Measurements from ENCODE around the gene RTN1.
"Not testable (repeated sequence)": the region's sequence is repeated elsewhere in the genome, so short reads cannot be mapped to it uniquely, and the experiment has no call there.

Gene RTN1

GRCh38 chr14:59698793-59699192 is 171.8 kb downstream of the RTN1 start:
- DNase-seq, result no peak

GRCh38 chr14:59695198-59695597 is 175.4 kb downstream of the RTN1 start:
- DNase-seq, result no peak

- DNase-seq, result no peak
These were observed 179.3 kb downstream of the RTN1 start for GRCh38 chr14:59691266-59691665.

- no peak for DNase-seq
These were observed 180.2 kb downstream of the RTN1 start for GRCh38 chr14:59690426-59690825.

- peak; percentile 2 for DNase-seq
These were observed 182.1 kb downstream of the RTN1 start for GRCh38 chr14:59688224-59689170.

GRCh38 chr14:59687663-59688062 is 182.9 kb downstream of the RTN1 start:
- no peak for DNase-seq

- DNase-seq, result no peak
These were observed 190.7 kb downstream of the RTN1 start for GRCh38 chr14:59679872-59680271.

- DNase-seq, result no peak
These were observed 192.2 kb downstream of the RTN1 start for GRCh38 chr14:59678352-59678751.

- DNase-seq, result no peak
These were observed 192.8 kb downstream of the RTN1 start for GRCh38 chr14:59677771-59678231.

GRCh38 chr14:59675394-59675793 is 195.2 kb downstream of the RTN1 start:
- no peak for DNase-seq

- DNase-seq, result no peak
These were observed 205.8 kb downstream of the RTN1 start for GRCh38 chr14:59664741-59665140.

- no peak for DNase-seq
These were observed 212.8 kb downstream of the RTN1 start for GRCh38 chr14:59657769-59658168.

- no peak for DNase-seq
These were observed 214.1 kb downstream of the RTN1 start for GRCh38 chr14:59656473-59656872.

- DNase-seq, result not testable (repeated sequence)
These were observed 216.4 kb downstream of the RTN1 start for GRCh38 chr14:59654131-59654530.

GRCh38 chr14:59646832-59647231 is 223.7 kb downstream of the RTN1 start:
- DNase-seq, result not testable (repeated sequence)

- no peak for DNase-seq
These were observed 231.7 kb downstream of the RTN1 start for GRCh38 chr14:59638885-59639284.

- no peak for DNase-seq
These were observed 236.0 kb downstream of the RTN1 start for GRCh38 chr14:59634617-59635016.

- DNase-seq, result no peak
These were observed 237.1 kb downstream of the RTN1 start for GRCh38 chr14:59633486-59633885.

- DNase-seq, result no peak
These were observed 238.2 kb downstream of the RTN1 start for GRCh38 chr14:59632381-59632780.

GRCh38 chr14:59631237-59631636 is 239.3 kb downstream of the RTN1 start:
- no peak for DNase-seq

- DNase-seq, result no peak
These were observed 240.2 kb downstream of the RTN1 start for GRCh38 chr14:59630288-59630963.

GRCh38 chr14:59629444-59630287 is 240.9 kb downstream of the RTN1 start:
- no peak for DNase-seq

- DNase-seq, result no peak
These were observed 243.5 kb downstream of the RTN1 start for GRCh38 chr14:59627011-59627520.

All from NK-92 treated with Interleukin-12 subunit alpha and Interleukin-12 subunit beta, amount 100 ng/mL, for 24 hours (cell line).